Measurements from ENCODE around the gene GPHN. TPM values are rescaled to one million over a fixed set of nuclear protein-coding genes. Genes with fewer than 3 reads are reported as not detected.

GPHN gene
- total RNA-seq, 1 donor from 2014 or later, result 32.1 TPM

GRCh38 chr14:66485029-66485428 lies 22.9 kb upstream of the GPHN start:
- Mint-ChIP-seq H3K36me3 (no peaks in the 10 kb centered on the region), H3K4me1 (no peaks in the 10 kb centered on the region), H3K27ac (no peak overlapping the region), H3K27me3 (ENCODE audit: low read depth) (peaks cover 20% of the 10 kb centered on the region), H3K9me3 (no peaks in the 10 kb centered on the region), H3K4me3 (no peak overlapping the region)
- TF ChIP-seq CTCF (IDR thresholded peaks at IDR 0.05; ENCODE audit: unreplicated experiment), result no peak
- no peak for DNase-seq (ENCODE audit: low spot score in 2 of 2, unreplicated experiment in 2 of 2)

GRCh38 chr14:66485910-66486421 lies 22.0 kb upstream of the GPHN start, which contains the start of gene CCDC196:
CCDC196 (plus strand) TSS chr14:66486371; CDS start chr14:66486503, 132 bp downstream.
- Mint-ChIP-seq H3K9me3 (no peaks in the 10 kb centered on the region), H3K4me1 (no peaks in the 10 kb centered on the region), H3K27ac (no peak within 1 kb of the TSS), H3K36me3 (no peaks in the 10 kb centered on the region), H3K4me3 (no peak within 1 kb of the TSS), H3K27me3 (ENCODE audit: low read depth) (peaks cover 19% of the 10 kb centered on the region)
- no peak for TF ChIP-seq CTCF (IDR thresholded peaks at IDR 0.05; ENCODE audit: unreplicated experiment)
- DNase-seq (ENCODE audit: low spot score in 2 of 2, unreplicated experiment in 2 of 2), result no peak

- peaks cover 16% of the 10 kb centered on the region for H3K27me3 Mint-ChIP-seq (ENCODE audit: low read depth)
- no peak overlapping the region for H3K27ac Mint-ChIP-seq
- no peaks in the 10 kb centered on the region for H3K4me1 Mint-ChIP-seq
- no peak for TF ChIP-seq CTCF (IDR thresholded peaks at IDR 0.05; ENCODE audit: unreplicated experiment)
- H3K4me3 Mint-ChIP-seq, result no peak overlapping the region
- DNase-seq (ENCODE audit: low spot score in 2 of 2, unreplicated experiment in 2 of 2), result no peak
- no peaks in the 10 kb centered on the region for H3K36me3 Mint-ChIP-seq
- no peaks in the 10 kb centered on the region for H3K9me3 Mint-ChIP-seq
Observed at GRCh38 chr14:66487164-66487563, 20.8 kb upstream of the GPHN start.

- peaks cover 1% of the 10 kb centered on the region for H3K4me1 Mint-ChIP-seq
- TF ChIP-seq CTCF (IDR thresholded peaks at IDR 0.05; ENCODE audit: unreplicated experiment), result no peak
- no peaks in the 10 kb centered on the region for H3K36me3 Mint-ChIP-seq
- H3K9me3 Mint-ChIP-seq, result no peaks in the 10 kb centered on the region
- H3K4me3 Mint-ChIP-seq, result no peak overlapping the region
- no peak overlapping the region for H3K27ac Mint-ChIP-seq
- DNase-seq (ENCODE audit: low spot score in 2 of 2, unreplicated experiment in 2 of 2), result no peak
- peaks cover 14% of the 10 kb centered on the region for H3K27me3 Mint-ChIP-seq (ENCODE audit: low read depth)
Observed at GRCh38 chr14:66490143-66491111, 17.5 kb upstream of the GPHN start.

- no peaks in the 10 kb centered on the region for H3K9me3 Mint-ChIP-seq
- H3K4me3 Mint-ChIP-seq, result no peak overlapping the region
- no peak overlapping the region for H3K27ac Mint-ChIP-seq
- no peak for DNase-seq (ENCODE audit: low spot score in 2 of 2, unreplicated experiment in 2 of 2)
- no peak for TF ChIP-seq CTCF (IDR thresholded peaks at IDR 0.05; ENCODE audit: unreplicated experiment)
- H3K36me3 Mint-ChIP-seq, result no peaks in the 10 kb centered on the region
- peaks cover 21% of the 10 kb centered on the region for H3K4me1 Mint-ChIP-seq
- H3K27me3 Mint-ChIP-seq (ENCODE audit: low read depth), result peaks cover 6% of the 10 kb centered on the region
Observed at GRCh38 chr14:66493750-66494149, 14.2 kb upstream of the GPHN start.

Measured in mesothelial cell of epicardium (in vitro differentiated cells).